Hematopoietic multipotent progenitor cell treated with erythropoietin and hydrocortisone succinate and interleukin-3 and kit ligand, for 6 days (in vitro differentiated cells): ENCODE results near the gene SEPTIN5.

ENCODE experiments used
- DNase-seq: peaks from one replicate; pipeline ENCODE4 v3.0.0-alpha.2; 2015

The SEPTIN5 gene

GRCh38 chr22:19705181-19705934, 8.9 kb upstream of the SEPTIN5 start:
- DNase-seq: no peak

- no peak for DNase-seq
Observed at GRCh38 chr22:19706661-19707151, 7.6 kb upstream of the SEPTIN5 start.

GRCh38 chr22:19707347-19708290, 6.7 kb upstream of the SEPTIN5 start:
- DNase-seq: no peak

DNA sequence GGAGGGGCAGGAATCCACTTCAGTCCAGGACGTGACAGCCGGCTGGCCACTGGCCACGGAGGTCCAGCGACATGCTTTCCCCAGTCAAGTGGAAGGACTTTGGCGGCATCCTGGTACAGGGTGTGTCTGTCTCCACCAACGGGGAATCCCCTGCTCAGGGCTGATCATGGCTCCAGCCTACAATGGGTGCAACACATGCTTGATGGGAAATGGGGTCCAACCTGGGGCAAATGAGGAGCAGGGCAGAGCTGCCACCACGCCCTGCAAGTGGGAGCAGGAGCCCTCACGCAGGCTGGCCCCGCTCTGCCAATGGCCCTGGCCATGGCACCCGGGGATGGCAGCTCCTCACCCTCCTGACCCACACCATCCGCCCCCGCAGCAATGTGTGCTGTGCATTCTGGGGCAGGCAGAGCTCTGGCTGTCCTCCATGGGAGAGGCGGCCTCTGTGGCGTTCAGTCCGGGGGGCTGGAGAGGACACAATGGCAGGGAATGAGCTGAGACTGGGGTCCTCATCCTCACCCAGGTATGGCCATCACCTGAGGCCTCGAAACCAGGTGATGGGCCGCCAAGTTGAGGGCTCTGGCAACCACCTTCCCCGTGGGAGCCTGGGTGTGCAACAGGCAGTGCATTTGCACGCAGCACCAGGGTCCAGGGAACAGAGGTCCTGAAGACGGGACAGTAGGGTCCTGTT, 5.8 kb upstream of the SEPTIN5 start:
- DNase-seq: no peak

- no peak for DNase-seq
Observed at GRCh38 chr22:19709063-19709769, 5.1 kb upstream of the SEPTIN5 start.

DNA sequence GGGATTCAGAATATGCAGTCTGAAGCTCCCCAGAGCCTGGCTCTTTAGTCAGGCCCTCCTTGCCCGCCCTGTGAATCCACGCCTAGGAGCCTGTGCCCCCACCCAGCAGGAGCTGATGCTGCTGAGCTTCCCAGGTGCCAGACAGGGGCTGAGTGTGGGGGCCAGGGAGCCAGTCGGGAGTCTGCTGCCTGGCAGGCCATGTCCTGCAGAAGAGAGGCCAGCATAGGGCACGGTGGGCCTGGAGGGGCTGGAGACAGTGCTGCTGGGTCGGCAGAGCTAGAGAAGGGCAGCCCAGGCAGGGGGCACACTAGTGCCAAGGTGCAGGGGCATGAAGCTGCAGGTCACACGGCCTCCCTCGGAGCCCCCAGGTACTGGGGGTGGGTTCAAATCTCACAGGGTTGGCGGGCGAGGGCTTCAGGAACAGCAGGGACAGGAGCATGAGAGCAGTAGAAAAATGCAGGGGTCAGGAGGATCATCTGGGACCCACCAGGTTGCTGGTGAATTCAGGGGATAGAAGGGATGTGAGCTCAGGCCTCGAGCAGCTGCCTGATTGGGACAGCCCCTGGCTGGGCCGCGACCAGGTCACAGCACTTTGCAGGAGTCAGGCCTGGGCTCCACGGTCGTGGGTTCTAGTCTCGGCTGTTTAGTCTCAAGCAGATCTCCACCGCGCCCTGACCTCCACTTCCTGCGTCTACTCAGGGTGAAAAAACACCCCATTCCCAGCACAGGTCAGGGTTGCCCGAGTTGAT, 4.1 kb upstream of the SEPTIN5 start:
- DNase-seq: no peak

DNA sequence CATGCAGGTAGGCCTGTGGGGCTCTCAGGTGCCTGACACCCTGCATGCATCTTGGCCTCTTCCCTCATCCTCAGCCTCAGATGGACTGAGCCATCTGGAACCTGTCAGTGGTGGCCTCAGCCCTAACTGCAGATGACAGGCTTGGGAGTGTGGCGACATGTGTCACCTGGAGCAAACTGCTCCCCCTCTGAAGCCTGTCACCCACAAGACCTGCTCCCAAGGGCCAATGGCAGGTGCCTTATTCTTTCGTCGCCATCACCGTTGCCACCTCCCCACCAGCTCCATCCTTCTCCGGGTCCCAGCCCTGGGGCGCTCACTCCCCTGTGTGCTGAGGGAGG, 3.6 kb upstream of the SEPTIN5 start:
- no peak for DNase-seq

- no peak for DNase-seq
Observed at GRCh38 chr22:19713245-19713644, 1.1 kb upstream of the SEPTIN5 start.

- no peak for DNase-seq
Observed at GRCh38 chr22:19713650-19714311, 522 bp upstream of the SEPTIN5 start.

GRCh38 chr22:19715188-19715930, 1.1 kb downstream of the SEPTIN5 start:
- DNase-seq: no peak

- DNase-seq: no peak
Observed at GRCh38 chr22:19716041-19716828, 1.9 kb downstream of the SEPTIN5 start.

DNA sequence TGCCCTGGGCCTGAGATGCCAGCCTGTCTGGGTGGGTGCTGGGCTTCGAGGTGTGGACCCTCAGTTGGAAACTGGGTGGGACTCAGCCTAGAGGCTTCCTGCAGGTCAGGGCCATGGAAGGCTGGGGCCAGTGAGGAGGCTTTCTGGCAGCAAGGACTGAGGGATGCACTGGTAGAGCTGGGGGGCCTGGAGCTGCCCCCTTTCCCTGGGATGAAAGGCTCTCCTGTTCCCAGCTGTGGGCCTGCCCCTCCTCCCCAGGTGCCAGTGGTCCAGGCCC, 2.5 kb downstream of the SEPTIN5 start:
- no peak for DNase-seq

- no peak for DNase-seq
Observed at GRCh38 chr22:19717181-19717580, 2.9 kb downstream of the SEPTIN5 start.

DNA sequence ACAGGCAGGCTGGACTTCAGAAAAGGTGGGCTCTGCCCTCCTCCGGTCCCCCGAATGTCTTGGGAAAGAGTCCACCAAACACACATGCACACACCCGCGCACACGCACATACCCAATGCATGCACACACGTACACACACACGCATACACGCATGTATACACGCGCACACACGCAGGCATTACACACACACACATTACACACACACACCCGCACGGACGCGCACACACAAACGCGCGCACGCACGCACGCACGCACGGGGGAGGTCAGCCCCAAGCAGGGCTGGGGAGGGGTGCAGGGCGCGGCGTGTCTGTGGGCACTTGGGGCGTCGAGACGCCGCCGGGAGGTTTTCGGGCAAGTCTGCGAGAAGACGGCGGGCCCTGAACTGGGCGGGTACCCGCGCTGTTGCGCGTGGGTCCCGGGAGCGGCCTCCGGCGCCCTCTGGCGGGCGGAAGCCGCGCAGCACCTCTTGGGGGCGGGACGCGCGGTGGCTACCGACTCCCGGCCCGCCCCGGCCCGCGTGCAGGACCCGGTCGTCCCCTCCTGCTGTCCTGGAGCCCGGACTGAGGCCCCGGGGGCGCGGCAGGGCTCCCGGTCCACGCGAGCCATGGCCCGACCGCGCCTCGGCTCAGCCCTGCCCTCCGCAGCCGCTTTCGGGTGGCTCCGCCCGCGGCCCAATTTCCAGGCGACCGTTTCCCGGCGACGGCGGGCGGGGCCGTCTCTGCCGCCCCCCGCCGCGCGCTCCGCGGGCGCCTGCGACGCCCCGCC, 3.6 kb downstream of the SEPTIN5 start:
- DNase-seq: peak; percentile 66

DNA sequence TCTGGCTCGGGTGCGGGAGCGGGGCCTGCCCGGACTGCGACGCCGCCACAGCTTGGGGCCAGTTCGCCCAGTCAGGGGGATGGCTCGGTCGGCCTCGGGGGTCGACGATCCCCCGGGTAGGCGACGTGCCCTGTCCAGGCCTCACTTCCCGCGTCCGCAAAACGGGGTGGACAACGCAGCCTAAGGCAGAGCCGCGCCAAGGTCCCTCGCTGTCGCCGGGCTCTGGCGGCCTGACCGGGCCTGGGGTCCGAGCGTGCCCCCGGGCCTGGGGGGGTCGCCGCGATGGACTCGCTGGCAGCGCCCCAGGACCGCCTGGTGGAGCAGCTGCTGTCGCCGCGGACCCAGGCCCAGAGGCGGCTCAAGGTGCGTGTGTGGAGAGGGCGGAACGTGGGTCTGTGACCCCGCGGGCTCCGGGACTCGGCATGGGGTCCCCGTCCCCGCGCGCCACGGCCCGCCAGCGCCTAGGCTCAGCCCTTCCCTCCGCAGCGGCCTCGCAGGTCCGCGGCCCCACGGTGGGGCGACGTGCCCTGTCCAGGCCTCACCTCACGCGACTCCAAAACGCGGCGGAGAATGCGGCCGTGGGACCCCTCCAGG, 4.2 kb downstream of the SEPTIN5 start:
- DNase-seq: no peak

DNA sequence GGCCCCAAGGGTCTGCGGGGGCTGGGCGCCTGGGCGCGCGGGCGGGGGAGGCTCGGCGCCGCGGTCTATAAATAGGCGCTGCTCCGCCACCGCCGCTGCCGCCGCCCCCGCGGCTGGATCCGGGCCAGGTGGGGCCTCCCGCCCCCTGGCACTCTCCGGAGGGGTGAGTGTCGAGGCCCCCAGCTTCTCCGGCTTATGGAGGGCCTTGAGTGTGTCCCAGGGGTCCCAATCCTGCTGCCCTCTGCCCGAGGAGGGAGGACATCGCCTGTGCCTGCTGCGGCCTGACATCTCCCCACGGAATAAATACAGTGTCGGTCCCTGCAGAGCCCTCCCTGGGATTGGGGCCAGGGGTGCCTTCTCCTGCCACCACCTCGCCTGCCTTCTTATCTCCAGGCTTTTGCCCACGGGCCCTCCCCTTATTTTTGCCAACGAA, 4.8 kb downstream of the SEPTIN5 start:
- DNase-seq: no peak

GRCh38 chr22:19719488-19720021, 5.3 kb downstream of the SEPTIN5 start:
- peak; percentile 43 for DNase-seq

GRCh38 chr22:19720150-19720827, 6.0 kb downstream of the SEPTIN5 start:
- DNase-seq: no peak
